Fibroblast of skin of abdomen (primary cell): ENCODE results near the gene CHAF1A.

Source experiments
- DNase-seq: peaks from one replicate; pipeline ENCODE4 v3.0.0-alpha.2; 2013

The CHAF1A gene

DNA sequence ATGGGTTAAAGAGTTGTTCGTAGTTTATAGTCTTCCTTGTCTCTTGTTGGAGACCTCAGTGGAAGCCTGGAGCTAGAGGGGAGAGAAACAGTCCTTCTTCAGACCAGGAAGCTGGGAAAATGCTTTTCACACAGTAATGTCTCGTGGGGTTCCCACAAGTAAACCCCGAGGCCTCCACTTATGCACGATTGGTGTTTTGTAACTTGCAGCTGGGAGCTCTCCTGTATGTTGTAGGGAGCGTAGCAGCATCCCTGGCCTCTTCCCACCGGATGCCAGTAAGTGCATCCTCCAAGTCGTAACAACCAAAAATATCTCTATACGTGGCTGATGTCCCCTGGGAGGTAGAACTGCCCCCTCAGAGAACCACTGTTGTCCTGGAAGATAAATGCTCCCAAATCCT is 3.5 kb downstream of the CHAF1A start:
- no peak for DNase-seq

DNA sequence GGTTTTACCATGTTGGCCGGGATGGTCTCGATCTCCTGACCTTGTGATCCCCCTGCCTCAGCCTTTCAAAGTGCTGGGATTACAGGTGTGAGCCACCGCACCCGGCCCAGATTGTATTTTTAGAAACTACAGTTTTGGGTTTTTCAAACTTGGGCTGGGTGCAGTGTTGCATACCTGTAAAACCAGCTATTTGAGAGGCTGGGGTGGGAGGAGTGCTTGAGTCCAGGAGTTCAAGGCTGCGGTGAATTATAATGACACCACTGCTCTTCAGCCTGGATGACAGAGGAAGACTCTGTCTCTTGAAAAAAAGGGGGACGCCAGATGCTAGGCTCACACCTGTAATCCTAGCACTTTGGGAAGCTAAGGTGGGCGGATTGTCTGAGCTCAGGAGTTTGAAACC is 4.2 kb downstream of the CHAF1A start:
- DNase-seq = no peak

DNA sequence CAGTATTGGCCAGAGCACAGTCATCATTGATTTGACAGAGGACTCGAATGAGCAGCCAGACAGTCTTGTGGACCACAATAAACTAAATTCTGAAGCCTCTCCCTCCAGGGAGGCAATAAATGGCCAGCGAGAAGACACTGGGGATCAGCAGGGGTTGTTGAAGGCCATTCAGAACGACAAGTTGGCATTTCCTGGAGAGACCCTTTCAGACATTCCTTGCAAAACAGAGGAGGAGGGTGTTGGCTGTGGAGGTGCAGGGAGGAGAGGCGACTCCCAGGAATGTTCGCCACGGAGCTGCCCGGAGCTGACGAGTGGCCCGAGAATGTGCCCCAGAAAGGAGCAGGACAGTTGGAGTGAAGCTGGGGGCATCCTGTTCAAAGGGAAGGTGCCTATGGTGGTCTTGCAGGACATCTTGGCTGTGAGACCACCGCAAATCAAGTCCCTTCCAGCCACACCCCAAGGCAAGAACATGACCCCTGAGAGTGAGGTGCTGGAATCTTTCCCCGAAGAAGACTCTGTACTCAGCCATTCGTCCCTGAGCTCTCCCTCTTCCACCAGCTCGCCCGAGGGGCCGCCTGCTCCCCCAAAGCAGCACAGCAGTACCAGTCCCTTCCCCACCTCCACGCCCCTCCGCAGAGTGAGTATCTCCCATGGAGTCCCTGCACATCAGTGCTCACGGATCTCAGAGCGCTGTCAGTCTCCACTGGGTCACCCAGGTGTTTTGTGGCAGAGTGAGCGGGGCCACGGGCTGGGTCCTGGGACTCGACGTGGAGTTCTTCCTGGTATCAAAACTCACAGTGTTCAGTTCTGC is 6.9 kb downstream of the CHAF1A start:
- DNase-seq = no peak

DNA sequence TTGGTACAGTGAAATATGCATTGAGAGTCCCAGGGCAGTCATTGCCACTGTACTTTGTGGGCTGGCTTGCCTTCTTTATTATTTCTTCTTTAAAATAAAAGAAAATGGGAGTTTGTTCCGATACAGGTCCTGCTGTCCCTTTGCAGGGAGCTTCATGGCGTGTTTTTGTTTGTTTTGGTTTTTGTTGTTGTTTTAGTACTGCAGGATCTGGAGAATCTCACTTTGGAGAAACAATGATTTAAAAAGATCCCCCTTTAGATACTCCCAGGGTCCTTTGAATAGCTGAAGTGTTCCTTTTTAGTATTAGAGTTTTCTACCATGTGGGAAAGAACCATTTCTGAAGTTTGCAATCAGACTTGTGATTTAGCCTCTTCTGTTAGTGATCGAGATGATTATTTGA is 11.1 kb downstream of the CHAF1A start:
- DNase-seq = no peak

DNA sequence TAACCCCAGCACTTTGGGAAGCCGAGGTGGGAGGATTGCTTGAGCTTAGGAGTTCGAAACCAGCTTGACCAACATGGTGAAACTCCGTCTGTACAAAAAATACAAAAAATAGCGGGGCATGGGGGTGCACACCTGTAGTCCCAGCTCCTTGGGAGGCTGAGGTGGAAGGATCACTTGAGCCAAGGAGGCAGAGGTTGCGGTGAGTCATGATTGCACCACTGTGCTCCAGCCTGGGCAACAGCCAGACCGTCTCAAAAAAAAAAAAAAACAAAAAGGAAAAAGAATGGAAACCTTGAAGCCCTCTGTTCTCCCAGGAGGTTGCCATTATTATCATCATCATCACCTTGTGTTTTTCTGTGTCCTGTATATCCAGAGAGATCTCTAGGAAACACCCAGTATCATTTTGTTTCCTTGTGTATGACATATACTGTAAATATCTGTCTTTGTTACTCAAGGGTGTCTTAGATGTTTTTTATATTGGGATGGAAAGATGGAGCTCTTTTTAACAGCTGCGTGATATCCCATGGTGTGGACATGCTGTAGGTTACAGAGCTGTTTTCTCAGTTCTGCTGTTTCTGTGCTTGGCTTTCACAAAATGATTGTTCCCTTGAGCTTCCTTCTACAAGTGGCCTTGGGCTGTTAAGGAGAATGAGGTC is 11.8 kb downstream of the CHAF1A start:
- DNase-seq = no peak

DNA sequence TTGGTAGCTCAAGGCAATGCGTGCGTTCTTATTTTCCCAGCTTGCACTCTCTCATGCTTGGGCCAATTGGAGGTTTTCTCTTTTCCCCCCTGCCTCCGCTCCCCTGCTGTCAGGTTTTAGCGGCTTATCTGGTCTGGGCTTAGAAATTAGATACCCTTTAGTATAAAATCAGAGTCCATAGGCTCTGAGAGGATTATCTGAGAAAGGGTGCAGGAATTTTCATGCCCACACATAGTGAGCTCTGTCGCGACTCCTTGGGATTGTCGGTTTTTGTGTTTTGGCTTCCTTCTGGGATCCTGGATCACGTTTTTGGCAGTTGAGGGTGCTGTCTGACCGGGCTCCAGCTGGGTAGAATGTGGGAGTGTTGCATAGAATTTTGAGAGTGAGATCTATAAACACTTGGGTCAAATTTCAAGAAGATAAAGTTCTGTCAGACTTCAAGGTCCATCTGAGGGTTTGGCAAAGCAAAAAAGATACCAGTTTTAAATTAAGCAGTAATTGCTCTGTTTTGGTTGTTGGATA is 12.4 kb downstream of the CHAF1A start:
- DNase-seq = no peak

DNA sequence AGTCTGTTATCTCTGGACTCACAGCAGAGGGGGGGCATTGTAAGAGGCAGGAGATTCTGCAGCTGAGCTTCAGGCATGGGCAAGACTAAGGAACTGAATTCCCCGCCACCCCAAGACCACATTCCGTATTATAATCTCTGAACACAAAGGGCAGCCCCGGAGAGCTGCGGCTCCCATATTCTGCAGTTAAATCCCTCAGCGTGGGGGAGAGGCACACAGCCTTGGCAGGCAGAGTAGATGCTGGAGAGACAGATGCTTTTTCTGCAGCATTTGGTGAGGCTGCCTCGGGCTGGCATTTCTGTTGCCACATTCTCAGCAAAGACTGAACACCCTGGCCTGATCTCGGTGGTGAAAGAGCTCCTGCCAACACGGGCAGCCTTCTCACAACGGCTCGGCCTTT is 12.9 kb downstream of the CHAF1A start:
- no peak for DNase-seq

DNA sequence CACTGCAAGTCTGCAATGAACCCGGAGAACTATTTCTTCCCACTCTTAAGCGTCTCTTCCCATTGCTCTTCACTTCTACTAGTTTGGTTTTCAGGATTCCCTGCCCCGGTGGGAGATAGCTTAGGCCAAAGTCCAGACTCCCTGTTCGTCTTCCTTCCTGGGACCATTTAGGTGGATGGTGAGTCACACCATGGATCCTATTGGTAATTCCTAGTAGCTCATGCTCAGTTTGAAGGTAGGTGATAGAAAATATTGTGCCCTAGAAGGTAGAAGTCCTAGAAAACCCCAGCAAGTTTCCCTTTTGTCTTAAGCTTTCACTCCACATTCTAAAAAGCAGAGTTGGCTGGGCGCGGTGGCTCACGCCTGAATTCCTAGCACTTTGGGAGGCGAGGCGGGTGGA is 13.8 kb downstream of the CHAF1A start:
- no peak for DNase-seq

DNA sequence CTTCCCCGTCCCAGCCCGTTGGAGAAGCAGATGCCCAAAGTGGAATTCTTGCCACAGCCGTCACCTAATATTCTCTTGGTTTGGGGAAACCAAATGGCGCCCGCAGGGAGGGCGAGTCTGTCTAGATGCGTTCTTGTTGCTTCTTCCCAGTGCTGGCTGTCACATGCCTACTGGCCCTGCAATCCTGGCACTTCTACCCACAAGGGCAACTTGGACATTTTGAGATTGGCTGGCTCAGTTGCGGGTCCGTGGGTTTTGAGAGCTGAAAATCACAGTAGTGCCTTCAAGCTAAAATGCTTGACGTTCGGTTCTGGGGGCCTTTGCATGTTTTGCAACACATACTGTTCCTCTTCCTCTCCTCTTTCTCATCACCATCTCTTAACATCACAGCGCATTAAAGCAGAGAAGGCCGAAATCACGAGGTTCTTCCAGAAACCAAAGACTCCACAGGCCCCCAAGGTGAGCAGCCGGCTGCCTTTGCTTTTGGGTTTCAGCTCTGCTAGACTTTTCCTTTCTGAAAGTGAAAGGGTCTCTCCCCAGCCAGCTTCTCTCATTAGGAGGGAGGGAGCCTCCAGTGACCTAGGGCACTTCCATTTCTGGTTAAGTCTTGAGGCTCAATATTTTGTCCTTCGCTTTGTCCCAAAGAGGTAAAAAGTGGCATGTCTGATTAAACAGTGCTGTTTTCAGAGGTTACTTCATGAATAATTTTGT is 21.1 kb downstream of the CHAF1A start:
- no peak for DNase-seq

DNA sequence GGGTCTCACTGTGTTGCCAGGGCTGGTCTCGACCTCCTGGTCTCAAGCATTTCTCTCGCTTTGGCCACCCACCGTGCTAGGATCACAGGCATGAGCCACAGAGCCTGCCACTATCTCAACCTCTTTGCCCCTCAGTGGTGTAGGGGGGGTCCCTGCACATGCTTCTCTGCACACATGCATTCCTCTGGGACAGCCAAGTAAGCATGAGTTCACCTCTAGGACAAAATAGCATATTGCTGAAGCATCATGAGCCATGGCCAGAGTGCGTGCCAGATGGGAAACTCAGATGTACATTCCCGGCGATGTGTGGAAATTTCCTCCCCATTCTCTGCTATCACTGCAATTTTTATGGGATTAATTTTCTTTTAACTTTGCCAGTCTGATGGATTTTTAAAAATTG is 23.1 kb downstream of the CHAF1A start:
- DNase-seq = peak; percentile 91

DNA sequence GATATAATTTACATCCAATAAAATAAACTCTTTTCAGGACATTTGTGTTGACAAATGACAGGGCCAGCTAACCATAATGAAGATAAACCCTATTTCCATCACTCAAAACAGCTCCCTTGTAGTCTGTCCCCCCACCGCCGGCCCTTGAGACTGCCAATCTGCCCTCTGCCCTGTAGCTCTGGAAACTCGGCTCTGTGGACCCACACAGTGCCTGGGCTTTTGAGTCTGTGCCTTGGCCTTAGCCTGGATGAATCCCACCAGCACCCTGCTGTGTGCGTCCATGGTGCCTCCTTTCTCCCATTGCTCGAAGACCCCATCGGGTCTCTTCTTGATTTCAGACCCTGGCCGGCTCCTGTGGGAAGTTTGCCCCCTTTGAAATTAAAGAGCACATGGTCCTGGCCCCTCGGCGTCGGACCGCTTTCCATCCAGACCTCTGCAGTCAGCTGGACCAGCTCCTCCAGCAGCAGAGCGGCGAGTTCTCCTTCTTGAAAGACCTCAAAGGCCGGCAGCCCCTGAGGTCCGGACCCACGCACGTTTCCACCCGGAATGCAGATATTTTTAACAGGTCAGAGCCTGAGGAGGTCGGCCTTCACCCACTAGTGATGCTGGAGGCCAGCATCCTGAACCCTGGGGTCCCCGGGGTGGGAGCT is 26.0 kb downstream of the CHAF1A start:
- no peak for DNase-seq

DNA sequence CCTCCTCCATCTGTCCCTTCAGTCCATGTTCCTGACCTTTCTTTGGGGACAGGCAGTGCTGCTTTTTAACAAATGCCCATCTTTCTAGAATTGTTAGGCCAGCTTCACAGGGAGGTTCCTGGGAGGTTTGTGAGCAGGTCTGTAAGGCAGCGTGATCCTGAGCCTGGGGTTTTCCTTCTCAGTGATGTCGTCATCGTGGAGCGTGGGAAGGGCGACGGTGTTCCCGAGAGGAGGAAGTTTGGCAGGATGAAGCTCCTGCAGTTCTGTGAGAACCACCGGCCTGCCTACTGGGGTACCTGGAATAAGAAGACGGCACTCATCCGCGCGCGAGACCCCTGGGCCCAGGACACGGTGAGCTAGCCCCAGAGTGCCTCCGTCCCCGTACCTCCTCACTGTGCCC is 26.8 kb downstream of the CHAF1A start:
- DNase-seq = no peak

DNA sequence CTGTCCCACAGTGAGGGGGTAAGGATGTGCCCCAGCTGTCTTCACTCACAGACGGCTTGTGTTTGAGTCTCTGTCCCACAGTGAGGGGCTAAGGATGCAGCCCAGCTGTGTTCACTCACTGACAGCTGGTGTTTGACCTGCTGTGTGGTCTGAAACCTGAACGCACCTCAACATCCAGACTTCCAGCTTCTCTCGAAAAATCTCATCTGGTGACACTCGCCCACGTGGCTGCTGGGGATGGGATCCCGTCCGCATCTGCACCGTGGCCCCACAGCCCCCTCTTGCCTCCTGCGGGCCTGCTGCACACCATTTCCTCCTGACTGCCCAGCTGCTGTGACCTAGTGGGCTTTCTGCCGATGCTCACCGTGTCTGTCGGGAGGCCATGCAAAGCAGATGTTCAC is 27.3 kb downstream of the CHAF1A start:
- DNase-seq = no peak

DNA sequence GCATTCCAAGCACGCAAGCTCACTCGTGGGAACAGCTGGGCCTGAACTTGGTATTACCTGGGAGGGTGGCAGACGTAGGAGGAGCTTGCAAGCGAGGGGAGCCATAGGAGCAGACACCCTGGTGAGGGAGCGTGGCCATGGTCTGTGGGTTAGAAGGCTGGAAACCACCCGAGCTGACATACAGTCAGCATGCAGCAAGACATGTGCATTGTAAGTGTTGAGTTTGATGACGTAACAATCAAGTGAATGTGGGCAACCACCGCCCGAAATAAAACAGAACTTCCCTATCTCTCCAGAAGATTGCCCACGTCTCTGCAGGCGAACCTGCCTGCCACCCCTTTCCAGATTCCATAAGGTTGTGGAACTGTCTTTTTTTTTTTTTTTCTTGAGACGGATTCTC is 28.3 kb downstream of the CHAF1A start:
- DNase-seq = no peak

DNA sequence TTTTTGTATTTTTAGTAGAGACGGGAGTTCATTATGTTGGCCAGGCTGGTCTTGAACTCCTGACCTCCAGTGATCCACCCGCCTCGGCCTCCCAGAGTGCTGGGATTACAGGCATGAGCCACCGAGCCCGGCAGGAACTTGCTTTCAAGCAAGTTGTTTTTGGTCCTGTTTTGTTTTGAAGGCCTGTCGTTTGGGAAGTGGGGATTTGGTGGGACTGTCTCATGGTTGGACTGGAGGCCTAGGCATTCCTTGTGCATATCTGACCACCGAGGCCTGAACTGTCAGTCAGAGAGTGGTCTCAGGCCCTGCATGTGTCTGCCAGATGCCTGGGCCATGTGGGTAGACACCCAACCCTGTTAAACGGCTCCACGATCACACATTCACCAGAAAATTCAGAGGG is 28.9 kb downstream of the CHAF1A start:
- DNase-seq = no peak

DNA sequence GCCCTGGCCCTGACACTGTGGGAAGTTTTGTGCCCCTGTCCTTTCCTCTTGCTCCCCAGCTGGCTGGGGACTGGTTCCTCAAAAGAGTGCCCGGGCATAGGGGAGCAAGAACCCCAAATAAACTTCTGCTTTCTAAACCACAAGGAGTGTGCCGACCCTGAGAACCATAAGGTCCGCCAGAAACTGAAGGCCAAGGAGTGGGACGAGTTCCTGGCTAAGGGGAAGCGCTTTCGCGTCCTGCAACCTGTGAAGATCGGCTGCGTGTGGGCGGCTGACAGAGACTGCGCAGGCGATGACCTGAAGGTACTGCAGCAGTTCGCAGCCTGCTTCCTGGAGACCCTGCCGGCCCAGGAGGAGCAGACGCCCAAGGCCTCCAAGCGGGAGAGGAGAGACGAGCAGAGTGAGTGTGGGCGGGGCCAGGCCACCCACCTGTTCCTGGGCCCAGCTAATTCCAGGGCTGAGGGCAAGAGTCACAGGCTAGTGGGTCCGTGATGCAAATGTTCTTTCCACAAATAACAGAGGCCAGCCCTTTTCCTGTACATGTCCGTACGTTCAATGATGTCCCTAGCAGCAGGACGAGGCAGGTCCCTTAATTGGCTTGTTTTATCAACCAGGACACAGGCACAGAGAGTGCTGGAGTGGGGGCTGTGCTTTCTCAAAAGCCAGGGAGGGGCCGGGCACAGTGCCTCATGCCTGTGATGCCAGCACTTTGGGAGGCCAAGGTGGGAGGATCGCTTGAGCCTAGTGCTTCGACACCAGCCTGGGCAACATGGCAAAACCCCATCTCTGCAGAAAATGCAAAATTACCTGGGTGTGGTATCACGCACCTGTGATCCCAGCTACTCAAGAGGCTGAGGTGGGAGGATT is 29.6 kb downstream of the CHAF1A start:
- no peak for DNase-seq

DNA sequence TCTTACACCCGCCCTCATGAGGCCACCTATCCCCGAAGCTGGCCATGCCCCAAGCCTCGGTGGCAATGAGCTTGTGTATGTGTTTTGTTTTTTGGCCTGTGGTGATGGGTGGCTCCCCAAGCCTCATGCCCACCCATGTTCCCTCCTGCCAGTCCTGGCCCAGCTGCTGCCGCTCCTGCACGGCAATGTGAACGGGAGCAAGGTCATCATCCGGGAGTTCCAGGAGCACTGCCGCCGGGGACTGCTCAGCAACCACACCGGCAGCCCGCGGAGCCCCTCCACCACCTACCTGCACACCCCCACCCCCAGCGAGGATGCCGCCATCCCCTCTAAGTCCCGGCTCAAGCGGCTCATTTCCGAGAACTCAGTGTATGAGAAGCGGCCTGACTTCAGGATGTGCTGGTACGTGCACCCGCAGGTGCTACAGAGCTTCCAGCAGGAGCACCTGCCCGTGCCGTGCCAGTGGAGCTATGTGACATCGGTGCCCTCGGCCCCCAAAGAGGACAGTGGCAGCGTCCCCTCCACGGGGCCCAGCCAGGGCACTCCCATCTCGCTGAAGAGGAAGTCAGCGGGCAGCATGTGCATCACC is 30.6 kb downstream of the CHAF1A start:
- no peak for DNase-seq

DNA sequence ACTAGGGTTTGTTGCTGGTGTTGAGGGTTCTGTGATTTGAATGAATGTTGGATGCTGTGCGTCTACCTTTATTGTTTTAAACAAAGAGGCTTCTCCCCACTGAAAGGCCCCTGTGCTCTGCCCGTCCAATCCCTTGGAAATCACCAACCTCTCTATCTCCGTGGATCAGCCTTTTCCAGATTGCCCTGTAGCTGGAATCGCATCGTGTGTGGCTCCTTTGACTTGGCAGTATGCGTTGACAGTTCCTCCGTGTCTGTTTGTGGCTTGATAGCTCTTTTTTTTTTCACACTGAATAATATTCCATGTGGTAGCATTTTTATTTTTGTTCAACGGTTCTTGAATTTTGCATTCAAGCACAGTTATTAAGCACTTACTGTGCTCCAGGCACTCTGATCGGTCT is 32.0 kb downstream of the CHAF1A start:
- no peak for DNase-seq

DNA sequence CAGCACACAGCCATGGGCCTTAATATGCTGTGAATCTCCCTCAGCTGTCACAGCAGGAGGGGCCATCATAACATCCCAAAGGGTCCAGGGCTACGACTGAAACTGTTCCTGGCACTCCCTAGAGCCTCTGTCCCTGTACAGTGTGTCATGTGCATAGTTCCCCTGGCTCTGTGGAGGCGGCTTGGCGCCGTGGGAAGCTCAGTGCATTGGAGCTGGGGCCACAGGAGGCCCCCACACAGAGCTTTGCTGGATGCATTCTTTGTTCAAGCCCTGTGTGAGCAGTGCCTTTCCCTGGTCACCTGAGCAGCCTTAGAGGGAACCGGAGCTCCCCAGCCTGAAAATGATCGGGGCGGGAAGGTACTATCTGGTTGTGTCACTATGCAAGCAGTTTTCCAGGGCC is 33.8 kb downstream of the CHAF1A start:
- DNase-seq = no peak

DNA sequence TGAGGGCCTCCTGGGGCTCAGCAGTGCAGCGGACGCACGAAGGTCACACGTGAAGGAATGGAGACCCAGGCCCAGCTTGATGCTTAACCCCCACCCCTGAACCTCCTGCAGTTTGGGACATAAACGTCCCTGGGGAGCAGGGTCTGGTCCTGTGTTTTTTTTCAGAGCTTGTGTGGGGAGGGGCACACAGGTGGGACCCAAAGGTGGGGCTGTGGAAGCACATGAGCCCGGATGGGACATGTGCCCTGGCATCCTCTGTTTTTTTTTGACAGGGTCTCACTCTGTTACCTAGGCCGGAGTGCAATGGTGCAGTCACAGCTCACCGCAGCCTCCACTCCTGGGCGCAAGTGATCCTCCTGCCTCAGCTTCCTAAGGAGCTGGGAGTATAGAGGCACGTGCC is 34.7 kb downstream of the CHAF1A start:
- DNase-seq = no peak

DNA sequence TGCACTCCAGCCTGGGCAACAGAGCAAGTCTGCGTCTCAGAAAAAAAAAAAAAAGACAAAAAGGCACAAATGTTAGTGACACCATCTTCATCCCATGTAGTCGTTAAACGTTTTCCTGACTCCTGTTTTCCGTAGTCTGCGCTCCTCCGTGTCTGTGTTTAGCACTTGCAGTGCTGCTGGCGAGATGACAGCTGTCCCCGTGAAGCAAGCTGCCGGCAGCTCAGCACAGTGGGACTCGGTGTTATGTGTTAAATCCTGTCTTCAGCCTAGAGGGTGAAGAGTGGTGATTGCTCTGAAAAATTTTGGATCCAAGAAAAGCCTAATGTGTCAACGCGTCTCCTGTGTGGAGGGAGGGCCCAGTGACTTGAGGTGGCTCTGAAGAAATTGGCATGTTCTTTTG is 36.8 kb downstream of the CHAF1A start:
- no peak for DNase-seq
